Gastrocnemius medialis (tissue), 4 donors: Measurements from ENCODE around the gene NUDT22.

Experiments
- CTCF ChIP-seq, 5 experiments: fragments of 450-650 bp in 3 of 5; fragments of 200-600 bp in 2 of 5; sonication (generic) in 2 of 5; IDR thresholded peaks in 4 of 5; conservative IDR thresholded peaks in 1 of 5; 1 replicate in 4 of 5; 2 replicates in 1 of 5; pipeline ENCODE4 v1.5.1; 2016 to 2019; ENCODE audit warnings: antibody characterized with exemption in 5 of 5, mild to moderate bottlenecking in 3 of 5, moderate library complexity in 3 of 5
- POLR2A ChIP-seq, 2 donors: fragments of 450-650 bp; IDR thresholded peaks; one replicate each; pipeline ENCODE4 v1.6.1; 2017; ENCODE audit warnings: antibody characterized with exemption in 2 of 2, mild to moderate bottlenecking in 2 of 2, moderate library complexity in 2 of 2

- TF ChIP-seq CTCF (IDR thresholded peaks at IDR 0.05 in 4 of 5, conservative IDR thresholded peaks at IDR 0.05 in 1 of 5) (no peak), POLR2A (IDR thresholded peaks at IDR 0.05) (no peak)
Observed at GRCh38 chr11:64229090-64229743, 3.1 kb downstream of the NUDT22 start.
